RWPE2 (cell line): ENCODE data around the gene HBB.

Experiments
- ATAC-seq: fragments of 200-7000 bp; cut with Tn5 transposase; 3 replicates; pipeline ENCODE4 v1.9.1; 2021; ENCODE audit warnings: low read depth
- DNase-seq: peaks from one replicate; pipeline ENCODE4 v3.0.0-alpha.2; 2020; ENCODE audit warnings: low spot score
- H3K27ac ChIP-seq: fragments of 450-650 bp; 2 replicates; pipeline ENCODE4 v1.5.1; 2017; ENCODE audit warnings: mild to moderate bottlenecking; ENCODE audit not compliant: poor library complexity, severe bottlenecking
- H3K27me3 ChIP-seq: fragments of 250-450 bp; sonication (Bioruptor Pico); 2 replicates; pipeline ENCODE4 v1.5.1; 2021; ENCODE audit warnings: mild to moderate bottlenecking, moderate library complexity; ENCODE audit not compliant: insufficient read depth, poor library complexity, severe bottlenecking
- H3K36me3 ChIP-seq: fragments of 250-450 bp; sonication (Bioruptor Pico); 2 replicates; pipeline ENCODE4 v1.5.1; 2020; ENCODE audit warnings: low read depth, mild to moderate bottlenecking, moderate library complexity
- H3K4me1 ChIP-seq: fragments of 250-450 bp; sonication (Bioruptor Pico); 2 replicates; pipeline ENCODE4 v1.5.1; 2021; ENCODE audit warnings: mild to moderate bottlenecking, moderate library complexity; ENCODE audit not compliant: insufficient read depth, poor library complexity, severe bottlenecking
- H3K4me3 ChIP-seq: fragments of 250-450 bp; sonication (Bioruptor Pico); 2 replicates; pipeline ENCODE4 v1.5.1; 2021; ENCODE audit warnings: mild to moderate bottlenecking, moderate library complexity; ENCODE audit not compliant: severe bottlenecking
- H3K9me3 ChIP-seq: fragments of 250-450 bp; sonication (Bioruptor Pico); 2 replicates; pipeline ENCODE4 v1.5.1; 2021; ENCODE audit warnings: mild to moderate bottlenecking, moderate library complexity; ENCODE audit not compliant: severe bottlenecking
- TF ChIP-seq, protein P1 (sequence below): fragments of 450-650 bp; IDR thresholded peaks from one replicate; pipeline ENCODE4 v1.5.1; 2017; ENCODE audit warnings: mild to moderate bottlenecking, moderate library complexity; ENCODE audit not compliant: poor library complexity, severe bottlenecking

Gene HBB

GRCh38 chr11:5246772-5247471 lies 20.1 kb upstream of the HBB start:
- ATAC-seq = no peak

GRCh38 chr11:5245155-5245554 lies 18.3 kb upstream of the HBB start:
- no peak overlapping the region for H3K4me3 ChIP-seq
- no peaks in the 10 kb centered on the region for H3K9me3 ChIP-seq
- no peaks in the 10 kb centered on the region for H3K27me3 ChIP-seq
- no peaks in the 10 kb centered on the region for H3K4me1 ChIP-seq
- no peak overlapping the region for H3K27ac ChIP-seq
- DNase-seq = no peak
- no peaks in the 10 kb centered on the region for H3K36me3 ChIP-seq
- ATAC-seq = no peak
- TF ChIP-seq, protein P1, sequence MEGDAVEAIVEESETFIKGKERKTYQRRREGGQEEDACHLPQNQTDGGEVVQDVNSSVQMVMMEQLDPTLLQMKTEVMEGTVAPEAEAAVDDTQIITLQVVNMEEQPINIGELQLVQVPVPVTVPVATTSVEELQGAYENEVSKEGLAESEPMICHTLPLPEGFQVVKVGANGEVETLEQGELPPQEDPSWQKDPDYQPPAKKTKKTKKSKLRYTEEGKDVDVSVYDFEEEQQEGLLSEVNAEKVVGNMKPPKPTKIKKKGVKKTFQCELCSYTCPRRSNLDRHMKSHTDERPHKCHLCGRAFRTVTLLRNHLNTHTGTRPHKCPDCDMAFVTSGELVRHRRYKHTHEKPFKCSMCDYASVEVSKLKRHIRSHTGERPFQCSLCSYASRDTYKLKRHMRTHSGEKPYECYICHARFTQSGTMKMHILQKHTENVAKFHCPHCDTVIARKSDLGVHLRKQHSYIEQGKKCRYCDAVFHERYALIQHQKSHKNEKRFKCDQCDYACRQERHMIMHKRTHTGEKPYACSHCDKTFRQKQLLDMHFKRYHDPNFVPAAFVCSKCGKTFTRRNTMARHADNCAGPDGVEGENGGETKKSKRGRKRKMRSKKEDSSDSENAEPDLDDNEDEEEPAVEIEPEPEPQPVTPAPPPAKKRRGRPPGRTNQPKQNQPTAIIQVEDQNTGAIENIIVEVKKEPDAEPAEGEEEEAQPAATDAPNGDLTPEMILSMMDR = no peak

More at GRCh38 chr11:5246772-5247471, 20.1 kb upstream of the HBB start:
- Histone ChIP-seq H3K4me1 (no peaks in the 10 kb centered on the region), H3K27me3 (no peaks in the 10 kb centered on the region), H3K27ac (no peak overlapping the region), H3K4me3 (no peak overlapping the region), H3K36me3 (no peaks in the 10 kb centered on the region), H3K9me3 (no peaks in the 10 kb centered on the region)
- TF ChIP-seq, protein P1 = no peak
- no peak for DNase-seq

DNA sequence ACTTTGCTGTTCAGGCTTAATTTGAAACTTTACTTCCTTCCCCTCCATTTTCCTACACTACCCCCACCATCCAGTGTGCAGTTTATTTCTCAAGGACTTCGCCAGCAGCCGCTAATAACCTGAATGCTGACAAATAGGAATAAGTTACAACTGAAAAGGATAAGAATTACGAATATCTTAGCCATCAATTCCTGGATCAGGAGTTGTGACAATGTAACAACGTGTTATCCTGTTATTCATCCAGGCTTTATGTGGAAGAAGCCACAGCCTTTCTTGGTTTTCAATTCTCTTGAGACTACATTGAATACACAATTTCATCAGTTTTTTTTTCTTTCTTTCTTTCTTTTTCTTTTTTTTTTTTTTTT lies 16.9 kb upstream of the HBB start:
- no peaks in the 10 kb centered on the region for H3K4me1 ChIP-seq
- H3K9me3 ChIP-seq = no peaks in the 10 kb centered on the region
- ATAC-seq (no peak), DNase-seq (no peak)
- H3K4me3 ChIP-seq = no peak overlapping the region
- TF ChIP-seq, protein P1 = no peak
- no peak overlapping the region for H3K27ac ChIP-seq
- H3K36me3 ChIP-seq = no peaks in the 10 kb centered on the region
- peaks cover 4% of the 10 kb centered on the region for H3K27me3 ChIP-seq

- no peaks in the 10 kb centered on the region for H3K9me3 ChIP-seq
- H3K4me1 ChIP-seq = no peaks in the 10 kb centered on the region
- H3K4me3 ChIP-seq = no peak overlapping the region
- H3K27ac ChIP-seq = no peak overlapping the region
- no peak for DNase-seq
- TF ChIP-seq, protein P1 = no peak
- no peaks in the 10 kb centered on the region for H3K36me3 ChIP-seq
- no peak for ATAC-seq
- peaks cover 4% of the 10 kb centered on the region for H3K27me3 ChIP-seq
These were observed 16.3 kb upstream of the HBB start for GRCh38 chr11:5242933-5243815.

DNA sequence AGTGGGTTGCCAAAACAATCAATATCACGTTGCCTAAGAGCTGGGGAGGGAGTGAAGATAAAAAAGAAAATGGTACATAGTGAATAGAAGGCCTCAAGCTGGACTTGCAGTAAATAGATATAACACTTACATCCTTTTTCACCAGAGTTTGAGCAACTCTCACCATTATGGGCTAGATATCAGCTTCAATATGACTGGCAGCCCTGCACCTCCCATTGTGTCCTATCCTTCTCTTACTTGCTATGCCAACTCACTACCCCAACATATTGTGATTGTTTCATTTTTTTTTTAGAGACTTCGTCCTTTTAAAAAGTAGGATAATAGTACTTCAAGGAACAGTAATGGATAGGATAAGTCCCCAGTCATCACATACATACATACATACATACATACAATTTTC lies 15.3 kb upstream of the HBB start:
- ATAC-seq = no peak
- TF ChIP-seq, protein P1 = no peak
- no peak for DNase-seq
- Histone ChIP-seq H3K27me3 (peaks cover 4% of the 10 kb centered on the region), H3K4me1 (no peaks in the 10 kb centered on the region), H3K36me3 (no peaks in the 10 kb centered on the region), H3K4me3 (no peak overlapping the region), H3K9me3 (no peaks in the 10 kb centered on the region), H3K27ac (no peak overlapping the region)
